GM23338 (cell line): Measurements from ENCODE around the gene C1orf87. TPM values are rescaled to one million over a fixed set of nuclear protein-coding genes. Genes with fewer than 3 reads are reported as not detected.

Experiments used
- ATAC-seq: fragments of 200-7000 bp; cut with Tn5 transposase; 3 replicates; pipeline ENCODE4 v1.9.1; 2020
- DNase-seq: peaks from one replicate; pipeline ENCODE4 v3.0.0-alpha.2; 2015; ENCODE audit warnings: low spot score
- H2AFZ ChIP-seq: fragments of 200-600 bp; sonication (generic); 2 replicates; pipeline ENCODE4 v1.8.0; 2016; ENCODE audit warnings: antibody characterized with exemption, mild to moderate bottlenecking, moderate library complexity
- H3F3A ChIP-seq: fragments of 200-600 bp; sonication (generic); replicated peaks from 2 replicates; pipeline ENCODE4 v1.8.0; 2017; ENCODE audit warnings: antibody characterized with exemption, mixed run types, low read depth
- H3K27ac ChIP-seq: fragments of 200-600 bp; sonication (generic); 2 replicates; pipeline ENCODE4 v1.6.1; 2016; ENCODE audit warnings: low read depth
- H3K27me3 ChIP-seq: fragments of 200-600 bp; sonication (generic); 2 replicates; pipeline ENCODE4 v1.8.0; 2016; ENCODE audit warnings: mild to moderate bottlenecking, mixed run types, moderate library complexity; ENCODE audit not compliant: insufficient read depth
- H3K36me3 ChIP-seq: fragments of 200-600 bp; sonication (generic); 2 replicates; pipeline ENCODE4 v1.8.0; 2016; ENCODE audit warnings: mild to moderate bottlenecking; ENCODE audit not compliant: insufficient read depth
- H3K4me1 ChIP-seq: fragments of 200-600 bp; sonication (generic); 2 replicates; pipeline ENCODE4 v1.8.0; 2016; ENCODE audit warnings: mild to moderate bottlenecking, moderate library complexity; ENCODE audit not compliant: insufficient read depth
- H3K4me2 ChIP-seq: fragments of 200-600 bp; sonication (generic); 2 replicates; pipeline ENCODE4 v1.7.1; 2017; ENCODE audit warnings: mixed run types
- H3K4me3 ChIP-seq: fragments of 200-600 bp; sonication (generic); 2 replicates; pipeline ENCODE4 v1.6.1; 2016; ENCODE audit warnings: mixed run types
- H3K79me2 ChIP-seq: fragments of 200-600 bp; sonication (generic); replicated peaks from 2 replicates; pipeline ENCODE4 v1.8.0; 2017; ENCODE audit warnings: mild to moderate bottlenecking; ENCODE audit not compliant: insufficient read depth
- H3K9me2 ChIP-seq: fragments of 200-600 bp; sonication (generic); 2 replicates; pipeline ENCODE4 v1.8.0; 2017; ENCODE audit not compliant: insufficient read depth
- H4K20me1 ChIP-seq: fragments of 200-600 bp; sonication (generic); replicated peaks from 2 replicates; pipeline ENCODE4 v1.8.0; 2017; ENCODE audit warnings: mild to moderate bottlenecking; ENCODE audit not compliant: insufficient read depth
- H3K27ac Mint-ChIP-seq: 2 replicates; pipeline ENCODE4 v1.8.0; 2020; ENCODE audit warnings: inconsistent platforms, mild to moderate bottlenecking, moderate library complexity, mixed read lengths
- H3K27me3 Mint-ChIP-seq: 3 replicates; pipeline ENCODE4 v1.8.0; 2022; ENCODE audit warnings: low read depth, mild to moderate bottlenecking, moderate library complexity, mixed read lengths, inconsistent platforms; ENCODE audit not compliant: insufficient read depth, poor library complexity
- H3K36me3 Mint-ChIP-seq: 3 replicates; pipeline ENCODE4 v1.8.0; 2021; ENCODE audit warnings: low read depth, mild to moderate bottlenecking, inconsistent platforms, moderate library complexity, mixed read lengths
- H3K4me1 Mint-ChIP-seq: 3 replicates; pipeline ENCODE4 v1.8.0; 2020; ENCODE audit warnings: mild to moderate bottlenecking, inconsistent platforms, mixed read lengths
- H3K4me3 Mint-ChIP-seq: 3 replicates; pipeline ENCODE4 v1.8.0; 2021; ENCODE audit warnings: moderate library complexity, mild to moderate bottlenecking, inconsistent platforms, mixed read lengths
- H3K9me3 Mint-ChIP-seq: 3 replicates; pipeline ENCODE4 v1.8.0; 2020; ENCODE audit warnings: moderate library complexity, mild to moderate bottlenecking, inconsistent platforms, mixed read lengths
- CREB1 ChIP-seq: fragments of 250-450 bp; sonication (Bioruptor Pico); IDR thresholded peaks from 2 replicates; pipeline ENCODE4 v1.5.0; 2020; ENCODE audit warnings: low read depth, mild to moderate bottlenecking, moderate library complexity
- CTCF ChIP-seq, 2 experiments: fragments of 200-600 bp in 1 of 2; sonication (generic) in 1 of 2; conservative IDR thresholded peaks; 2 replicates each; pipeline versions ENCODE4 v1.5.1 to v1.6.1; 2016 to 2017; ENCODE audit warnings: antibody characterized with exemption in 2 of 2, low read depth in 2 of 2, mild to moderate bottlenecking in 2 of 2, moderate library complexity in 1 of 2
- ETS1 ChIP-seq: IDR thresholded peaks from 2 replicates; pipeline ENCODE4 v1.6.1; 2016; ENCODE audit warnings: antibody characterized with exemption
- EZH2 ChIP-seq: fragments of 200-600 bp; sonication (generic); IDR thresholded peaks from one replicate; pipeline ENCODE4 v1.8.0; 2017; ENCODE audit warnings: antibody characterized with exemption, mild to moderate bottlenecking, low read depth; ENCODE audit not compliant: unreplicated experiment
- EZH2phosphoT487 ChIP-seq: fragments of 200-600 bp; sonication (generic); IDR thresholded peaks from one replicate; pipeline ENCODE4 v1.8.1; 2018; ENCODE audit warnings: antibody characterized with exemption; ENCODE audit not compliant: unreplicated experiment
- JUNB ChIP-seq: IDR thresholded peaks from one replicate; pipeline ENCODE4 v1.6.1; 2016; ENCODE audit warnings: antibody characterized with exemption; ENCODE audit not compliant: unreplicated experiment
- NANOG ChIP-seq: IDR thresholded peaks from 2 replicates; pipeline ENCODE4 v1.6.1; 2016; ENCODE audit warnings: antibody characterized with exemption, borderline replicate concordance
- POLR2AphosphoS5 ChIP-seq: IDR thresholded peaks from 2 replicates; pipeline ENCODE4 v1.6.1; 2016; ENCODE audit warnings: antibody characterized with exemption, low read depth
- STAT1 ChIP-seq: IDR thresholded peaks from one replicate; pipeline ENCODE4 v1.6.1; 2016; ENCODE audit warnings: antibody characterized with exemption; ENCODE audit not compliant: unreplicated experiment
- ZNF114 ChIP-seq: fragments of 250-450 bp; sonication (Bioruptor Pico); IDR thresholded peaks from 2 replicates; pipeline ENCODE4 v1.5.0; 2020; ENCODE audit warnings: mild to moderate bottlenecking, moderate library complexity
- ZNF462 ChIP-seq: fragments of 250-450 bp; sonication (Bioruptor Pico); IDR thresholded peaks from 2 replicates; pipeline ENCODE4 v1.5.0; 2020; ENCODE audit warnings: mild to moderate bottlenecking, moderate library complexity
- polyA plus RNA-seq: library from polyadenylated mRNA; unstranded; fragments of >200 nt; fragmentation: Nextera tagmentation; extraction: Ambion mirVana; gene quantifications from 2 replicates; pipeline ENCODE4 v1.2.1, GENCODE V29; 2016
- total RNA-seq: library from RNA; depleted of rRNA; stranded (reverse); fragments of >200 nt; shearing (Covaris generic); gene quantifications from 2 replicates; pipeline ENCODE4 v1.2.3, GENCODE V29; 2014

Gene C1orf87
- total and polyA plus RNA-seq, 2 experiments from 2014 or later = 0.07 to 0.21 TPM

- DNase-seq (no peak), ATAC-seq (no peak)
- Mint-ChIP-seq H3K27ac (no peak overlapping the region; the same call in 1 of the 2 replicates), H3K4me3 (no peak overlapping the region), H3K4me1 (peaks cover 20% of the 10 kb centered on the region), H3K27me3 (no peaks in the 10 kb centered on the region), H3K9me3 (no peaks in the 10 kb centered on the region), H3K36me3 (no peaks in the 10 kb centered on the region)
- no peaks in the 10 kb centered on the region for H3K36me3 ChIP-seq
- no peaks in the 10 kb centered on the region for H3K27me3 ChIP-seq
- H3K4me1 ChIP-seq = peaks cover 4% of the 10 kb centered on the region; the same call in 1 of the 2 replicates
- no peak overlapping the region for H3K4me2 ChIP-seq
- no peaks in the 10 kb centered on the region for H4K20me1 ChIP-seq
- no peak overlapping the region for H3K27ac ChIP-seq
- H3F3A ChIP-seq = no peaks in the 10 kb centered on the region
- no peak overlapping the region for H2AFZ ChIP-seq
- TF ChIP-seq ETS1 = no peak
- TF ChIP-seq NANOG = no peak
- no peak for TF ChIP-seq EZH2phosphoT487
- TF ChIP-seq EZH2 = no peak
- H3K9me2 ChIP-seq = 0 out of 2 replicates have a peak, but pooled peaks cover 4% of the 10 kb centered on the region
- no peak overlapping the region for H3K4me3 ChIP-seq
- H3K79me2 ChIP-seq = no peaks in the 10 kb centered on the region
Measured at GRCh38 chr1:59999746-60000145, 73.8 kb downstream of the C1orf87 start.

GRCh38 chr1:59999006-59999405 is 74.6 kb downstream of the C1orf87 start:
- Histone ChIP-seq H3K4me3 (no peak overlapping the region), H3K27ac (no peak overlapping the region), H3K79me2 (no peaks in the 10 kb centered on the region), H4K20me1 (no peaks in the 10 kb centered on the region), H3F3A (no peaks in the 10 kb centered on the region), H3K36me3 (no peaks in the 10 kb centered on the region), H2AFZ (no peak overlapping the region), H3K27me3 (no peaks in the 10 kb centered on the region), H3K4me1 (peaks cover 4% of the 10 kb centered on the region; the same call in 1 of the 2 replicates), H3K9me2 (0 out of 2 replicates have a peak, but pooled peaks cover 4% of the 10 kb centered on the region), H3K4me2 (no peak overlapping the region)
- ATAC-seq (no peak), DNase-seq (peak; percentile 16)
- Mint-ChIP-seq H3K27ac (no peak overlapping the region), H3K27me3 (no peaks in the 10 kb centered on the region), H3K4me3 (no peak overlapping the region), H3K4me1 (peaks cover 20% of the 10 kb centered on the region), H3K9me3 (no peaks in the 10 kb centered on the region), H3K36me3 (no peaks in the 10 kb centered on the region)
- TF ChIP-seq NANOG (no peak), EZH2phosphoT487 (no peak), ZNF114 (CRISPR knock-in tag) (no peak), JUNB (no peak), ZNF462 (CRISPR knock-in tag) (no peak), CREB1 (no peak), ETS1 (no peak), POLR2AphosphoS5 (no peak), CTCF (conservative IDR thresholded peaks at IDR 0.05; ENCODE audit: low read depth in 2 of 2) (no peak), STAT1 (no peak)
